H1 (cell line): ENCODE data around the gene DNM2. TPM values are rescaled to one million over a fixed set of nuclear protein-coding genes. Genes with fewer than 3 reads are reported as not detected.

Experiments used
- KDM4A ChIP-seq: IDR thresholded peaks from one replicate; pipeline ENCODE4 v1.7.1; 2012; ENCODE audit warnings: low read depth, mild to moderate bottlenecking, moderate library complexity, low read length, inconsistent platforms; ENCODE audit not compliant: severe bottlenecking
- POU5F1 ChIP-seq: IDR thresholded peaks from 2 replicates; pipeline ENCODE4 v1.6.1; 2011; ENCODE audit warnings: low read depth, mild to moderate bottlenecking, low read length, moderate library complexity
- polyA plus RNA-seq, 7 experiments: library from polyadenylated mRNA; depleted of rRNA in 3 of 7; stranded (reverse) in 5 of 7; unstranded in 2 of 7; fragments of >200 nt in 5 of 7; fragments of 200-250 nt in 2 of 7; gene quantifications; 1 replicate in 5 of 7; 2 replicates in 1 of 7; 4 replicates in 1 of 7; pipeline versions ENCODE4 v1.2.1 to v1.2.3, GENCODE V29; 2011 to 2013; ENCODE audit warnings: missing spikeins in 2 of 7, mixed read lengths in 2 of 7
- total RNA-seq: library from RNA; stranded (reverse); fragmentation: NEBNext Ultra II Directional; extraction: Animal tissue kit (Norgen Biotek cat#: 25700); gene quantifications from 2 replicates; pipeline ENCODE4 v1.2.1, GENCODE V29; 2021

Gene DNM2
- total and polyA plus RNA-seq, 2 of the 8 experiments (the other 6 are each of a cell fraction or from before 2014, with no cell fraction given) = 61.9 to 120 TPM

DNA sequence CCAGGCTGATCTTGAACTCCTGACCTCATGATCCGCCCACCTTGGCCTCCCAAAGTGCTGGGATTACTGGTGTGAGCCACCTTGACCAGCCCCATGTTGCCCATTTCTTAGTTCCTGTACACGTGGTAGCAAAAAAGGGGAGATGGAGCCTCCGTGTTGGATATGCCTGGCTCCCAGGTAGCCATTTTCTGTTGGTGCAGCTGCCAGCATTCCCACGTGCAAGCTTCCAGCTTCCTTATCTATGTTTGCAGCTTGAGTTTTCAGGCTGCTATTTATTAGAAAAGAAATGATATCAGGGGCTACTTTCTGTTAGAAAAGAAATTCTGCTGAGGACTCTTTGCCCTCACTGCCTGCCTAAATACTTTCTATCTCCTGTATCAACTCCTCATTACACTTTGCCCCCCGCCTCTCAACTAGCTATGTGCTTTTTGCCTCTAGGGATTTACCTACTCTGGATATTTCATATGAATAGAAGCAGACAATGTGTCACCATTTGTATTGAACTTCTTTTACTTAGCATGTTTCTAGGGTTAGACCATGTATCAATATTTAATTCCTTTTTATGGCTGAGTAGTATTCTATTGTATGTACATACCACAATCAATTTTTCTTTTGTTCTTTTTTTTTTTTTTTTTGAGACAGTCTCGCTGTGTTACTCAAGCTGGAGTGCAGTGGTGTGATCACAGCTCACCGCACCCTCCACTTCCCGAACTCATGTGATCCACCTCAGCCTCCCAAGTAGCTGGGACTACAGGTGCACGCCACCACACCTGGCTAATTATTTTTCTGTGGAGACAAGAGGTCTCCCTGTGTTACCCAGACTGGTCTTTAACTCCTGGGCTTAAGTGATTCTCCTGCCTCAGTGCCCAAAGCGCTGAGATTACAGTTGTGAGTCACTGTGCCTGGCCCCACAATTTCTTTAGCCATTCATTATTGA, 121.5 kb downstream of the DNM2 start (continued):
- TF ChIP-seq POU5F1 (no peak), KDM4A (no peak)
